ENCODE data around the gene EXOC4. TPM values are rescaled to one million over a fixed set of nuclear protein-coding genes. Genes with fewer than 3 reads are reported as not detected.

The EXOC4 gene
- total RNA-seq, 1 experiment from 2014 or later, result 91.9 TPM

- H3K4me3 Mint-ChIP-seq (ENCODE audit: low read depth, unreplicated experiment), result no peak overlapping the region
- CTCF ChIA-PET, result no interaction called here
- TF ChIP-seq, protein P1, sequence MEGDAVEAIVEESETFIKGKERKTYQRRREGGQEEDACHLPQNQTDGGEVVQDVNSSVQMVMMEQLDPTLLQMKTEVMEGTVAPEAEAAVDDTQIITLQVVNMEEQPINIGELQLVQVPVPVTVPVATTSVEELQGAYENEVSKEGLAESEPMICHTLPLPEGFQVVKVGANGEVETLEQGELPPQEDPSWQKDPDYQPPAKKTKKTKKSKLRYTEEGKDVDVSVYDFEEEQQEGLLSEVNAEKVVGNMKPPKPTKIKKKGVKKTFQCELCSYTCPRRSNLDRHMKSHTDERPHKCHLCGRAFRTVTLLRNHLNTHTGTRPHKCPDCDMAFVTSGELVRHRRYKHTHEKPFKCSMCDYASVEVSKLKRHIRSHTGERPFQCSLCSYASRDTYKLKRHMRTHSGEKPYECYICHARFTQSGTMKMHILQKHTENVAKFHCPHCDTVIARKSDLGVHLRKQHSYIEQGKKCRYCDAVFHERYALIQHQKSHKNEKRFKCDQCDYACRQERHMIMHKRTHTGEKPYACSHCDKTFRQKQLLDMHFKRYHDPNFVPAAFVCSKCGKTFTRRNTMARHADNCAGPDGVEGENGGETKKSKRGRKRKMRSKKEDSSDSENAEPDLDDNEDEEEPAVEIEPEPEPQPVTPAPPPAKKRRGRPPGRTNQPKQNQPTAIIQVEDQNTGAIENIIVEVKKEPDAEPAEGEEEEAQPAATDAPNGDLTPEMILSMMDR (IDR thresholded peaks at IDR 0.05; ENCODE audit: unreplicated experiment), result no peak
- H3K9me3 Mint-ChIP-seq (ENCODE audit: low read depth, unreplicated experiment), result no peaks in the 10 kb centered on the region
- intact Hi-C loops (cut with micrococcal nuclease; ENCODE audit: unreplicated experiment), result no loop called here
- no peak for DNase-seq
- BruUV-seq (replicated peaks), result no TSS peak
- H3K27me3 Mint-ChIP-seq (ENCODE audit: unreplicated experiment), result no peaks in the 10 kb centered on the region
- no peak overlapping the region for H3K27ac Mint-ChIP-seq (ENCODE audit: unreplicated experiment)
- peaks cover 5% of the 10 kb centered on the region for H3K36me3 Mint-ChIP-seq (ENCODE audit: insufficient read depth, unreplicated experiment)
- H3K4me1 Mint-ChIP-seq (ENCODE audit: low read depth, unreplicated experiment), result no peaks in the 10 kb centered on the region
These were observed 36.1 kb downstream of the EXOC4 start for GRCh38 chr7:133288970-133289369.

GRCh38 chr7:133290041-133290440 is 37.2 kb downstream of the EXOC4 start:
- Mint-ChIP-seq H3K9me3 (ENCODE audit: low read depth, unreplicated experiment) (no peaks in the 10 kb centered on the region), H3K36me3 (ENCODE audit: insufficient read depth, unreplicated experiment) (peaks cover 5% of the 10 kb centered on the region), H3K27me3 (ENCODE audit: unreplicated experiment) (no peaks in the 10 kb centered on the region), H3K4me3 (ENCODE audit: low read depth, unreplicated experiment) (no peak overlapping the region), H3K27ac (ENCODE audit: unreplicated experiment) (no peak overlapping the region), H3K4me1 (ENCODE audit: low read depth, unreplicated experiment) (no peaks in the 10 kb centered on the region)
- DNase-seq, result no peak
- intact Hi-C loops (cut with micrococcal nuclease; ENCODE audit: unreplicated experiment), result no loop called here
- no TSS peak for BruUV-seq (replicated peaks)
- CTCF ChIA-PET, result no interaction called here
- TF ChIP-seq, protein P1 (IDR thresholded peaks at IDR 0.05; ENCODE audit: unreplicated experiment), result no peak

GRCh38 chr7:133290676-133291333 is 37.9 kb downstream of the EXOC4 start:
- Mint-ChIP-seq H3K4me1 (ENCODE audit: low read depth, unreplicated experiment) (no peaks in the 10 kb centered on the region), H3K36me3 (ENCODE audit: insufficient read depth, unreplicated experiment) (peaks cover 5% of the 10 kb centered on the region), H3K27ac (ENCODE audit: unreplicated experiment) (no peak overlapping the region), H3K9me3 (ENCODE audit: low read depth, unreplicated experiment) (no peaks in the 10 kb centered on the region), H3K27me3 (ENCODE audit: unreplicated experiment) (no peaks in the 10 kb centered on the region), H3K4me3 (ENCODE audit: low read depth, unreplicated experiment) (no peak overlapping the region)
- CTCF ChIA-PET, result no interaction called here
- BruUV-seq (replicated peaks), result no TSS peak
- TF ChIP-seq, protein P1 (IDR thresholded peaks at IDR 0.05; ENCODE audit: unreplicated experiment), result no peak
- intact Hi-C loops (cut with micrococcal nuclease; ENCODE audit: unreplicated experiment), result no loop called here
- DNase-seq, result no peak

GRCh38 chr7:133292631-133293030 is 39.8 kb downstream of the EXOC4 start:
- no TSS peak for BruUV-seq (replicated peaks)
- peaks cover 5% of the 10 kb centered on the region for H3K36me3 Mint-ChIP-seq (ENCODE audit: insufficient read depth, unreplicated experiment)
- TF ChIP-seq, protein P1 (IDR thresholded peaks at IDR 0.05; ENCODE audit: unreplicated experiment), result no peak
- CTCF ChIA-PET, result interaction anchor here (1.0 kb wide), 1 partner anchor 39 kb away, joined by 4 read pairs; no protein-coding TSS in a partner anchor
- DNase-seq, result no peak
- no peaks in the 10 kb centered on the region for H3K27me3 Mint-ChIP-seq (ENCODE audit: unreplicated experiment)
- intact Hi-C loops (cut with micrococcal nuclease; ENCODE audit: unreplicated experiment), result no loop called here
- no peaks in the 10 kb centered on the region for H3K4me1 Mint-ChIP-seq (ENCODE audit: low read depth, unreplicated experiment)
- H3K9me3 Mint-ChIP-seq (ENCODE audit: low read depth, unreplicated experiment), result no peaks in the 10 kb centered on the region
- H3K4me3 Mint-ChIP-seq (ENCODE audit: low read depth, unreplicated experiment), result no peak overlapping the region
- no peak overlapping the region for H3K27ac Mint-ChIP-seq (ENCODE audit: unreplicated experiment)

All from Calu3 (cell line).